ENCODE measurements around the gene ADGRB2.

Gene ADGRB2

GRCh38 chr1:31691951-31692350 lies 72.2 kb downstream of the ADGRB2 start:
- H3K4me3 ChIP-seq (replicated peaks; ENCODE audit: low read depth, low read length) = no peak overlapping the region
- no peak for TF ChIP-seq CTCF (IDR thresholded peaks at IDR 0.05; ENCODE audit: low read length, missing control alignments)
- no peak for DNase-seq (ENCODE audit: low read depth)

GRCh38 chr1:31691446-31691845 lies 72.7 kb downstream of the ADGRB2 start:
- H3K4me3 ChIP-seq (replicated peaks; ENCODE audit: low read depth, low read length) = no peak overlapping the region
- no peak for DNase-seq (ENCODE audit: low read depth)
- TF ChIP-seq CTCF (IDR thresholded peaks at IDR 0.05; ENCODE audit: low read length, missing control alignments) = no peak

- TF ChIP-seq CTCF (IDR thresholded peaks at IDR 0.05; ENCODE audit: low read length, missing control alignments) = no peak
- no peak overlapping the region for H3K4me3 ChIP-seq (replicated peaks; ENCODE audit: low read depth, low read length)
Measured at GRCh38 chr1:31690921-31691320, 73.2 kb downstream of the ADGRB2 start.

GRCh38 chr1:31689854-31690253 lies 74.3 kb downstream of the ADGRB2 start:
- H3K4me3 ChIP-seq (replicated peaks; ENCODE audit: low read depth, low read length) = no peak overlapping the region
- DNase-seq (ENCODE audit: low read depth) = peak; percentile 93
- no peak for TF ChIP-seq CTCF (IDR thresholded peaks at IDR 0.05; ENCODE audit: low read length, missing control alignments)

More at GRCh38 chr1:31690921-31691320, 73.2 kb downstream of the ADGRB2 start:
- DNase-seq (ENCODE audit: low read depth) = no peak

- DNase-seq (ENCODE audit: low read depth) = no peak
- TF ChIP-seq CTCF (IDR thresholded peaks at IDR 0.05; ENCODE audit: low read length, missing control alignments) = no peak
- H3K4me3 ChIP-seq (replicated peaks; ENCODE audit: low read depth, low read length) = no peak overlapping the region
Measured at GRCh38 chr1:31689379-31689778, 74.8 kb downstream of the ADGRB2 start.

- DNase-seq (ENCODE audit: low read depth) = no peak
- no peak overlapping the region for H3K4me3 ChIP-seq (replicated peaks; ENCODE audit: low read depth, low read length)
- no peak for TF ChIP-seq CTCF (IDR thresholded peaks at IDR 0.05; ENCODE audit: low read length, missing control alignments)
Measured at GRCh38 chr1:31688233-31688918, 75.8 kb downstream of the ADGRB2 start.

- no peak overlapping the region for H3K4me3 ChIP-seq (replicated peaks; ENCODE audit: low read depth, low read length)
- DNase-seq (ENCODE audit: low read depth) = no peak
- no peak for TF ChIP-seq CTCF (IDR thresholded peaks at IDR 0.05; ENCODE audit: low read length, missing control alignments)
Measured at GRCh38 chr1:31687601-31688000, 76.5 kb downstream of the ADGRB2 start.

Data from fibroblast of pulmonary artery (primary cell).